Nephron (organoid): ENCODE results near the gene CDYL2.

Source experiments
- H3K27ac Mint-ChIP-seq, 3 experiments: 2 replicates each; pipeline ENCODE4 v1.8.0; 2020; ENCODE audit warnings: mixed read lengths in 3 of 3, mild to moderate bottlenecking in 2 of 3, moderate library complexity in 1 of 3
- H3K27me3 Mint-ChIP-seq: 2 replicates; pipeline ENCODE4 v1.8.0; 2021; ENCODE audit warnings: low read depth, mild to moderate bottlenecking, moderate library complexity, mixed read lengths
- H3K36me3 Mint-ChIP-seq: 2 replicates; pipeline ENCODE4 v1.8.0; 2020; ENCODE audit warnings: low read depth, mixed read lengths
- H3K4me1 Mint-ChIP-seq: 2 replicates; pipeline ENCODE4 v1.8.0; 2020; ENCODE audit warnings: mixed read lengths
- H3K4me3 Mint-ChIP-seq, 3 experiments: 2 replicates each; pipeline ENCODE4 v1.8.0; 2020; ENCODE audit warnings: mild to moderate bottlenecking in 3 of 3, mixed read lengths in 3 of 3, moderate library complexity in 2 of 3
- H3K9me3 Mint-ChIP-seq: 2 replicates; pipeline ENCODE4 v1.8.0; 2020; ENCODE audit warnings: mixed read lengths
- TF ChIP-seq, protein P1 (sequence below), 3 experiments: fragments of 200-600 bp; sonication (generic); IDR thresholded peaks; one replicate each; pipeline ENCODE4 v1.5.0; 2021; ENCODE audit warnings: antibody characterized with exemption in 3 of 3; ENCODE audit not compliant: unreplicated experiment in 3 of 3

CDYL2 gene

GRCh38 chr16:80846680-80847079 is 42.3 kb upstream of the CDYL2 start:
- H3K9me3 Mint-ChIP-seq, result peaks cover 21% of the 10 kb centered on the region

GRCh38 chr16:80846275-80846674 is 41.9 kb upstream of the CDYL2 start:
- Mint-ChIP-seq H3K36me3 (peaks cover 4% of the 10 kb centered on the region), H3K4me1 (no peaks in the 10 kb centered on the region), H3K27ac (no peak overlapping the region), H3K27me3 (no peaks in the 10 kb centered on the region), H3K4me3 (no peak overlapping the region), H3K9me3 (peaks cover 25% of the 10 kb centered on the region)
- TF ChIP-seq, protein P1, sequence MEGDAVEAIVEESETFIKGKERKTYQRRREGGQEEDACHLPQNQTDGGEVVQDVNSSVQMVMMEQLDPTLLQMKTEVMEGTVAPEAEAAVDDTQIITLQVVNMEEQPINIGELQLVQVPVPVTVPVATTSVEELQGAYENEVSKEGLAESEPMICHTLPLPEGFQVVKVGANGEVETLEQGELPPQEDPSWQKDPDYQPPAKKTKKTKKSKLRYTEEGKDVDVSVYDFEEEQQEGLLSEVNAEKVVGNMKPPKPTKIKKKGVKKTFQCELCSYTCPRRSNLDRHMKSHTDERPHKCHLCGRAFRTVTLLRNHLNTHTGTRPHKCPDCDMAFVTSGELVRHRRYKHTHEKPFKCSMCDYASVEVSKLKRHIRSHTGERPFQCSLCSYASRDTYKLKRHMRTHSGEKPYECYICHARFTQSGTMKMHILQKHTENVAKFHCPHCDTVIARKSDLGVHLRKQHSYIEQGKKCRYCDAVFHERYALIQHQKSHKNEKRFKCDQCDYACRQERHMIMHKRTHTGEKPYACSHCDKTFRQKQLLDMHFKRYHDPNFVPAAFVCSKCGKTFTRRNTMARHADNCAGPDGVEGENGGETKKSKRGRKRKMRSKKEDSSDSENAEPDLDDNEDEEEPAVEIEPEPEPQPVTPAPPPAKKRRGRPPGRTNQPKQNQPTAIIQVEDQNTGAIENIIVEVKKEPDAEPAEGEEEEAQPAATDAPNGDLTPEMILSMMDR (IDR thresholded peaks at IDR 0.05; ENCODE audit: unreplicated experiment in 3 of 3), result no peak

More at GRCh38 chr16:80846680-80847079, 42.3 kb upstream of the CDYL2 start:
- H3K27ac Mint-ChIP-seq, result no peak overlapping the region
- no peak overlapping the region for H3K4me3 Mint-ChIP-seq
- H3K4me1 Mint-ChIP-seq, result no peaks in the 10 kb centered on the region
- H3K36me3 Mint-ChIP-seq, result peaks cover 4% of the 10 kb centered on the region
- TF ChIP-seq, protein P1 (IDR thresholded peaks at IDR 0.05; ENCODE audit: unreplicated experiment in 3 of 3), result no peak
- H3K27me3 Mint-ChIP-seq, result no peaks in the 10 kb centered on the region

GRCh38 chr16:80844395-80844794 is 40.0 kb upstream of the CDYL2 start:
- Mint-ChIP-seq H3K27me3 (no peaks in the 10 kb centered on the region), H3K4me1 (no peaks in the 10 kb centered on the region), H3K36me3 (peaks cover 4% of the 10 kb centered on the region), H3K4me3 (no peak overlapping the region), H3K9me3 (peaks cover 36% of the 10 kb centered on the region), H3K27ac (no peak overlapping the region)
- TF ChIP-seq, protein P1 (IDR thresholded peaks at IDR 0.05; ENCODE audit: unreplicated experiment in 3 of 3), result no peak

- Mint-ChIP-seq H3K4me3 (no peak overlapping the region), H3K27ac (no peak overlapping the region), H3K27me3 (no peaks in the 10 kb centered on the region), H3K9me3 (peaks cover 41% of the 10 kb centered on the region), H3K36me3 (peaks cover 4% of the 10 kb centered on the region), H3K4me1 (no peaks in the 10 kb centered on the region)
- TF ChIP-seq, protein P1 (IDR thresholded peaks at IDR 0.05; ENCODE audit: unreplicated experiment in 3 of 3), result no peak
These were observed 36.8 kb upstream of the CDYL2 start for GRCh38 chr16:80841231-80841630.

- Mint-ChIP-seq H3K4me3 (no peak overlapping the region), H3K27me3 (peaks cover 3% of the 10 kb centered on the region), H3K4me1 (no peaks in the 10 kb centered on the region), H3K9me3 (peaks cover 28% of the 10 kb centered on the region), H3K27ac (peak overlapping the region in 1 of 3 experiments; percentile 11), H3K36me3 (no peaks in the 10 kb centered on the region)
- TF ChIP-seq, protein P1 (IDR thresholded peaks at IDR 0.05; ENCODE audit: unreplicated experiment in 3 of 3), result no peak
These were observed 33.2 kb upstream of the CDYL2 start for GRCh38 chr16:80837533-80838147.

DNA sequence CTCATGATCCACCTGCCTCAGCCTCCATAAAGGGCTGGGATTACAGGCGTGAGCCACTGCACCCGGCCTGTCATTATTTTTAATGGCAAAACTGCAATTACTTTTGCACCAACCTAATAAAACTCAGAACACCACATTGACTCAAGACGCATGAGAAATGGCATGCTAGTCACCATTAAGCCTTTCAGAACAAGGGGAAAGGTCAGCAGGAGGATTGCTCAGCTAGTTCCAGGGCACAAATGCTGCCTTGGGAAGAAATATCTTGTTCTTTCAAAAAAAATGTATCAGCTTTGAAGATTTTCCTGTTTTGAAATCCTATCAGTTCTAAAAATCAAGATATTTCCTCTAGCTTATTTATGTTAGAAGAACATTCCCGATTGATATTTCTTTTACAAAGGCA is 32.4 kb upstream of the CDYL2 start:
- no peaks in the 10 kb centered on the region for H3K36me3 Mint-ChIP-seq
- H3K4me3 Mint-ChIP-seq, result peak overlapping the region in 1 of 3 experiments; percentile 25
- H3K9me3 Mint-ChIP-seq, result peaks cover 21% of the 10 kb centered on the region
- peaks cover 5% of the 10 kb centered on the region for H3K27me3 Mint-ChIP-seq
- no peak overlapping the region for H3K27ac Mint-ChIP-seq
- no peaks in the 10 kb centered on the region for H3K4me1 Mint-ChIP-seq
- TF ChIP-seq, protein P1 (IDR thresholded peaks at IDR 0.05; ENCODE audit: unreplicated experiment in 3 of 3), result no peak
